Neural cell (in vitro differentiated cells): ENCODE data around the gene TPM2. TPM values are rescaled to one million over a fixed set of nuclear protein-coding genes. Genes with fewer than 3 reads are reported as not detected.

ENCODE experiments used
- H2AFZ ChIP-seq: fragments of 200-600, 300-800 bp; sonication (generic), shearing (Covaris generic); 2 replicates; pipeline ENCODE4 v1.6.0; 2014; ENCODE audit warnings: low read depth, mild to moderate bottlenecking, antibody characterized with exemption, low read length, moderate library complexity
- H3F3A ChIP-seq: fragments of 200-600 bp; shearing (Covaris generic); 2 replicates; pipeline ENCODE4 v1.6.1; 2016; ENCODE audit warnings: mild to moderate bottlenecking, moderate library complexity, mixed read lengths, antibody characterized with exemption, low read length; ENCODE audit not compliant: insufficient read depth, poor library complexity, severe bottlenecking
- H3K27ac ChIP-seq: fragments of 200-600, 300-800 bp; sonication (generic), shearing (Covaris generic); 2 replicates; pipeline ENCODE4 v1.5.1; 2014; ENCODE audit warnings: mild to moderate bottlenecking, low read length, moderate library complexity
- H3K27me3 ChIP-seq: fragments of 300-800, 200-600 bp; sonication (generic), shearing (Covaris generic); 2 replicates; pipeline ENCODE4 v1.6.0; 2014; ENCODE audit warnings: mild to moderate bottlenecking, low read depth, low read length, moderate library complexity; ENCODE audit not compliant: insufficient read depth
- H3K36me3 ChIP-seq: fragments of 300-800, 200-600 bp; sonication (generic), shearing (Covaris generic); 2 replicates; pipeline ENCODE4 v1.5.1; 2014; ENCODE audit warnings: mild to moderate bottlenecking, antibody characterized with exemption, low read length, moderate library complexity; ENCODE audit not compliant: insufficient read depth
- H3K4me2 ChIP-seq: fragments of 300-800, 200-600 bp; sonication (generic), shearing (Covaris generic); 2 replicates; pipeline ENCODE4 v1.6.0; 2014; ENCODE audit warnings: mild to moderate bottlenecking, low read length
- H3K4me3 ChIP-seq: fragments of 300-800, 200-600 bp; sonication (generic), shearing (Covaris generic); 2 replicates; pipeline ENCODE4 v1.5.1; 2014; ENCODE audit warnings: mild to moderate bottlenecking, low read length, moderate library complexity
- H3K79me2 ChIP-seq: fragments of 200-600 bp; shearing (Covaris generic); replicated peaks from 2 replicates; pipeline ENCODE4 v1.6.0; 2014; ENCODE audit warnings: mild to moderate bottlenecking, low read length, moderate library complexity; ENCODE audit not compliant: insufficient read depth
- H3K9ac ChIP-seq: fragments of 300-800, 200-600 bp; sonication (generic), shearing (Covaris generic); 2 replicates; pipeline ENCODE4 v1.6.1; 2016; ENCODE audit warnings: mild to moderate bottlenecking, low read length, mixed read lengths
- H3K9me2 ChIP-seq: fragments of 200-600 bp; shearing (Covaris generic); 2 replicates; pipeline ENCODE4 v1.6.1; 2016; ENCODE audit warnings: mild to moderate bottlenecking, low read length, mixed read lengths; ENCODE audit not compliant: insufficient read depth
- H3K9me3 ChIP-seq: fragments of 200-600, 300-800 bp; sonication (generic), shearing (Covaris generic); 2 replicates; pipeline ENCODE4 v1.6.1; 2016; ENCODE audit warnings: mild to moderate bottlenecking, mixed run types, low read length, moderate library complexity, mixed read lengths
- H4K20me1 ChIP-seq: fragments of 200-600 bp; shearing (Covaris generic); 2 replicates; pipeline ENCODE4 v1.6.1; 2016; ENCODE audit warnings: mild to moderate bottlenecking, mixed run types; ENCODE audit not compliant: insufficient read depth
- CTCF ChIP-seq: fragments of 450-650 bp; IDR thresholded peaks from 2 replicates; pipeline ENCODE4 v1.5.1; 2014; ENCODE audit warnings: antibody characterized with exemption, mild to moderate bottlenecking, moderate library complexity; ENCODE audit not compliant: poor library complexity, severe bottlenecking
- EP300 ChIP-seq: fragments of 450-650 bp; conservative IDR thresholded peaks from 2 replicates; pipeline ENCODE4 v1.6.1; 2014; ENCODE audit warnings: antibody characterized with exemption, mild to moderate bottlenecking, moderate library complexity; ENCODE audit not compliant: poor library complexity, severe bottlenecking
- EZH2 ChIP-seq: fragments of 200-600, 300-800 bp; shearing (Covaris generic), sonication (generic); IDR thresholded peaks from 2 replicates; pipeline ENCODE4 v1.6.1; 2014; ENCODE audit warnings: antibody characterized with exemption, low read length, borderline replicate concordance, mild to moderate bottlenecking; ENCODE audit not compliant: insufficient read depth, poor library complexity, severe bottlenecking
- MXI1 ChIP-seq: fragments of 450-650 bp; conservative IDR thresholded peaks from 2 replicates; pipeline ENCODE4 v1.6.1; 2014; ENCODE audit warnings: antibody characterized with exemption, mild to moderate bottlenecking; ENCODE audit not compliant: poor library complexity, severe bottlenecking
- POLR2AphosphoS5 ChIP-seq: IDR thresholded peaks from 2 replicates; pipeline ENCODE4 v1.6.1; 2012
- RAD21 ChIP-seq: fragments of 450-650 bp; conservative IDR thresholded peaks from 2 replicates; pipeline ENCODE4 v1.6.1; 2014; ENCODE audit warnings: antibody characterized with exemption, mild to moderate bottlenecking, moderate library complexity
- REST ChIP-seq: IDR thresholded peaks from 2 replicates; pipeline ENCODE4 v1.6.1; 2012; ENCODE audit warnings: borderline replicate concordance
- SMC3 ChIP-seq: fragments of 450-650 bp; conservative IDR thresholded peaks from 2 replicates; pipeline ENCODE4 v1.6.1; 2014; ENCODE audit warnings: antibody characterized with exemption, mild to moderate bottlenecking, moderate library complexity; ENCODE audit not compliant: poor library complexity
- TAF1 ChIP-seq: IDR thresholded peaks from 2 replicates; pipeline ENCODE4 v1.6.1; 2012; ENCODE audit warnings: low read depth
- polyA plus RNA-seq: library from polyadenylated mRNA; depleted of rRNA; stranded (reverse); fragments of >200 nt; gene quantifications from 2 replicates; pipeline ENCODE4 v1.2.3, GENCODE V29; 2014

Gene TPM2
- polyA plus RNA-seq, 1 donor from 2014 or later, result not detected

GRCh38 chr9:35726931-35727330 lies 37.2 kb upstream of the TPM2 start:
- Histone ChIP-seq H2AFZ (no peak overlapping the region), H3K79me2 (peaks cover 31% of the 10 kb centered on the region), H3K4me3 (no peak overlapping the region), H3K9me2 (no peaks in the 10 kb centered on the region), H4K20me1 (no peaks in the 10 kb centered on the region), H3F3A (no peaks in the 10 kb centered on the region), H3K9ac (no peak overlapping the region), H3K27ac (no peak overlapping the region), H3K27me3 (no peaks in the 10 kb centered on the region), H3K4me2 (no peak overlapping the region), H3K36me3 (no peaks in the 10 kb centered on the region), H3K9me3 (no peaks in the 10 kb centered on the region)
- TF ChIP-seq REST (no peak), POLR2AphosphoS5 (no peak), EP300 (no peak), EZH2 (no peak), MXI1 (no peak), SMC3 (no peak), TAF1 (no peak), CTCF (no peak), RAD21 (no peak)

- Histone ChIP-seq H3F3A (no peaks in the 10 kb centered on the region), H3K36me3 (no peaks in the 10 kb centered on the region), H3K27ac (no peak overlapping the region), H3K9me3 (no peaks in the 10 kb centered on the region), H2AFZ (no peak overlapping the region), H3K4me3 (no peak overlapping the region), H4K20me1 (no peaks in the 10 kb centered on the region), H3K4me2 (no peak overlapping the region), H3K27me3 (no peaks in the 10 kb centered on the region), H3K9ac (no peak overlapping the region), H3K79me2 (peaks cover 17% of the 10 kb centered on the region), H3K9me2 (no peaks in the 10 kb centered on the region)
- TF ChIP-seq MXI1 (no peak), POLR2AphosphoS5 (no peak), CTCF (no peak), TAF1 (no peak), SMC3 (no peak), EZH2 (no peak), EP300 (no peak)
Observed at GRCh38 chr9:35725362-35725761, 35.6 kb upstream of the TPM2 start.
